Stimulated activated CD8-positive, alpha-beta memory T cell treated with anti-CD3 and anti-CD28 coated beads, Interleukin-15, amount 100 ng/mL, for 4 hours (primary cell): ENCODE measurements around the gene RNU6-1.

ENCODE experiments used
- DNase-seq, 2 donors: peaks; one replicate each; pipeline ENCODE4 v3.0.0-alpha.2; 2020; ENCODE audit warnings: low read depth in 2 of 2

The RNU6-1 gene

DNA sequence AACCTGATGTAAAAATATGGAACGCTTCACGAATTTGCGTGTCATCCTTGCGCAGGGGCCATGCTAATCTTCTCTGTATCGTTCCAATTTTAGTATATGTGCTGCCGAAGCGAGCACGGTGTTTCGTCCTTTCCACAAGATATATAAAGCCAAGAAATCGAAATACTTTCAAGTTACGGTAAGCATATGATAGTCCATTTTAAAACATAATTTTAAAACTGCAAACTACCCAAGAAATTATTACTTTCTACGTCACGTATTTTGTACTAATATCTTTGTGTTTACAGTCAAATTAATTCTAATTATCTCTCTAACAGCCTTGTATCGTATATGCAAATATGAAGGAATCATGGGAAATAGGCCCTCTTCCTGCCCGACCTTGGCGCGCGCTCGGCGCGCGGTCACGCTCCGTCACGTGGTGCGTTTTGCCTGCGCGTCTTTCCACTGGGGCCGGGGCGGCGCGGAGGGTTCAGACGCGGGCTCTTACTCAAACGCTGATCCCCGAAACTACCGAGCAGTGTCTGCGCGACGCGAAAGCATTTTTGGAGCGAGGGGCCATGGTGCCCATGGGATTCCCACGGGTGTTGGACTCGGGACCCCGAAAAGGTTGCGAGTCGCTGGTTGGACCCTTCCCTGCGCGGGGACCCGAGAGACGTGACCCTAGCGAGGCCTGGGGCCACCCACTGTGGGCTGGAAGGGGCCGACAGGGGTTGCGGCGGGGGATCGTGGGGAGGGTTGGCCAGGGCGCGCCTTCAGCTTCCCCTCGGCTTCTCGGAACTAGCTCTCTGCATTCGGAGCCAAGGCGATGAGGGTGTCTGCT lies at the start of gene RNU6-1:
RNU6-1 (minus strand) TSS at position 117 of the 820 bp plus-strand sequence.
- peak; percentile 92 for DNase-seq

- no peak for DNase-seq
Measured at GRCh38 chr15:67887776-67888175, 47.9 kb upstream of the RNU6-1 start.

- no peak for DNase-seq
Measured at GRCh38 chr15:67885861-67886260, 46.0 kb upstream of the RNU6-1 start.

GRCh38 chr15:67885175-67885523 lies 45.3 kb upstream of the RNU6-1 start:
- DNase-seq = no peak

DNA sequence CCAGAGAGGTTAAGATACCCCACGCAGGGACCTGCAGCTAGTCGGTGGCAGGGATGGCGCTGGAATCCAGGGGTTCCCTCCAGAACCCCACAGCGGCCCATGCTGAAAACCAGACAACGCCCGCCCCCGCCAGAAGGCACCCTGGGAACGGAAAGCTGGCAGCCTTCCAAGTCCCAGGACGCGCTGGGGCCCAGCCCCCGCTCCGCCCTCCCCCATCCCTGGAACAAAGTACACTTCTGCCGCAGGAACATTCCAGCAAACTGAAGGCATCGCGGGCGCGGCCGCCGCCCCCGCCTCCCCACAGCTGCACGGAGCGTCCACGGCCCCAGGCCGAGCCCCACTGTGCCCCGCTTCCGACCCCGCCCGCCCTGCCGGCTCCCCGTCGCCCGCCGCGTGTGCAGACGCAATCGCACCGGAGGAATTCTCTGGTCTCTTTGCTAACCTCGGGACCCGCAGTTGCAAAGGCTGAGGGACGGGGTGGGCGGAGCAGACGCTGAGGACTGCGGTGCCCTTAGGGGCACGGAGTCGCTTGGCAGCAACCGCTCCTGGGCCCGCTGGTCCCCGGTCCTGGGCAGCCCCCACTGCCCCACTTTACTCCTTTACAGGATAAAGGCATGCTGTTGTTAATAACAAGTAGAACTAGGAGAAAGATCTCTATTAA lies 44.8 kb upstream of the RNU6-1 start:
- peak; percentile 19 to 34 for DNase-seq

DNA sequence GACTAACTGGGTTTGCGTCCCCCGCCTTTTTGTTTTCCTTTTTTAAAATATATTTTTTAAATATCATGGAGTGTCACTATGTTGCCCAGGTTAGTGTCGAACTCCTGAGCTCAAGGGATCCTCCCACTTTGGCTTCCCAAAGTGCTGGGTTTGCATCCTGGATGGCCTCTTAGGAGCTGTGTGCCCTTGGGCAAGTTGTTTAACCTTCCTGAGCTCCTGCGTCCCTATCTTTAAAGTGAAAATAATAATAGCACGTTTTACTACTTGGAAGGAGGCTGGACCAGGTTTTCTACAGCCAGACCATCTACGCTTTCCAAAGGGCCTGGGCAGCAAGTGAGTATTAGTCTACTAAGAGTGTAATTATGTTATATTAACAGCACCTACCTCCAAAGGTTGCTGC lies 44.2 kb upstream of the RNU6-1 start:
- no peak for DNase-seq

GRCh38 chr15:67883234-67883773 lies 43.5 kb upstream of the RNU6-1 start:
- DNase-seq = no peak

DNA sequence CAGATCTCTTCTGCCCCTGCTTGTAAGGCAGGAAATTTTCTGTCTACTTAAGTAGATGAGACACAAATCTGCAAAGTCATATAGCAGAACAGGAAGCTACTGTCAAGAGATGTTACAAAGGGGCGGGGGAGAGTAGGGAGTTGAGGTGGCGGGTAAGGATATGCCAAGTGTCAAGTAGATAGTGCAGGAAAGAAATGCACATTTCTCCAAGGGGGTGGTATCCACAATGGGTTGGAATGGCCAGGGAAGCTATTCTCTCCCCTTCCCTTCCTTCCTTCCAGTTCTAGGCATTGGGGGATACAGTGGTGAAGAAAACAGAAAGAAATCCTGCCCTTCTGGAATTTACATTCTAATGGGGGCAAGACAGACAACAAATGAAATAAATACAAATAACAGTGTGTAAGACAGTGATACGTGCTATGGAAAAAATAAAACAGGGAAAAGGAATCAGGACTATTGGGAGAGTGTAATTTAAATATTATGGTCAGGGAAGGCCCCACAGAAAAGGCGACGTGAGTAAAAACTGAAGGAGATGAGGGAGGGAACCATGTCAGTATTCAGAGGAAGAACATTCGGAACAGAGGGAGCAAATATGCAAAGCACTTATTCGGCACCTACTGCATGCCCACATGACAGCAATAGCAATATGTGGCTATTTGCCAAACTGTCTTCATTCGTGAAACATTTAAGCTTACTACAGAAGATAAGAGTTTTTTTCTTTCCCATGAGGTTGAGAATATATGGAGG lies 42.8 kb upstream of the RNU6-1 start:
- DNase-seq = no peak

GRCh38 chr15:67880651-67881182 lies 40.9 kb upstream of the RNU6-1 start:
- DNase-seq = no peak

- DNase-seq = no peak
Measured at GRCh38 chr15:67879440-67880129, 39.7 kb upstream of the RNU6-1 start.

DNA sequence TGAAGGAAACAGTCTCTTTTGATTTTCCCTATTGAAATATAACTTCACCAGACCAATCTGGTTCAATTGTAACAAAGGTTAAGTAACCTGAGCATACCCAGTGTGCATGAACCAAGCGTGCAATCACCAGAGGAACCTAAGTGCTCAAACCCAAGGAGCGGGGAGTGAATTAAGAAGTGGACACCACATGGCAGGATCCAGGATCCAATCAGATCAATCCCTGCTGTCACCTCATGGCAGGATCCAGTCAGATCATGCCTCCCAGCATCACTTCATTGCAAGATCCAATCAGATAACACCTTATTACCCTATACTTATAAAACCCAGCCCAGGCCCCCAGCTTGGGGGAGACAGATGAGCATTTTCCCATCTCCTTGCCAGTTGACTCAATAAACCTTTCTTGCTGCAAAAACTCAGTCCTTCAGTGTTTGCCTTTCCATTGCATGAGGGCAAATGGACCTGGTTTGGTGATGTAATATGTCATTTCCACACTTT lies 38.9 kb upstream of the RNU6-1 start:
- DNase-seq = no peak

- DNase-seq = no peak
Measured at GRCh38 chr15:67873777-67874176, 33.9 kb upstream of the RNU6-1 start.

- no peak for DNase-seq
Measured at GRCh38 chr15:67870868-67871408, 31.1 kb upstream of the RNU6-1 start.

- DNase-seq = no peak
Measured at GRCh38 chr15:67869701-67870100, 29.9 kb upstream of the RNU6-1 start.

- no peak for DNase-seq
Measured at GRCh38 chr15:67865766-67866165, 25.9 kb upstream of the RNU6-1 start.

GRCh38 chr15:67865331-67865730 lies 25.5 kb upstream of the RNU6-1 start:
- DNase-seq = no peak

DNA sequence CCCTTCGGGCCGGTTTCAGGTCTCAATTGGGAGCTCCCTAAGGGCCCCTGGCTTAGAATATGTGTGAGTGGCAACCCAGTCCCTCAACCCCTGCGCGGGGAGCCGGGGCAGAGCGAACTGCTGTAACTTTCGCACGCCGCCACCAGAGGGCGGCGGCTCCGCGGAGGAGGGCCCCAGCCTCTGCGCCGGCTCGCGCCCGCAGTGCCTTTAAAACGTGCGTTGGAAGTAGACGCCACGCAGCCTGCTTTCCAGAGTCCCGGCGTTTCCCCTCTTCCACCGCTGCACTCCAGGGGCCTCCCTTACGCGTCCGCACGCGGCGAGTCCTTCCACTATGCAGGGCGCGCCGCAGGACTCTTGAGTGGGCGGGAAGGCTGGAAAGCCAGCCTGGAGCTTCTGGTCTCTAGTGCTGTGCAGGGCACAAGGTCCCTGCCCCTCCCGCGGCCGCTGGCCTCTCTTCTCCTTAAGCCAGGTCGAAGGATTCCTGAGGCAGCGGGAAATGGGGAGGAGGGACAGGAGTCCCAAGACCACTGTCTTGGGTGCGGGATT lies 23.7 kb upstream of the RNU6-1 start:
- peak; percentile 37 for DNase-seq

- no peak for DNase-seq
Measured at GRCh38 chr15:67862750-67863441, 23.1 kb upstream of the RNU6-1 start.

DNA sequence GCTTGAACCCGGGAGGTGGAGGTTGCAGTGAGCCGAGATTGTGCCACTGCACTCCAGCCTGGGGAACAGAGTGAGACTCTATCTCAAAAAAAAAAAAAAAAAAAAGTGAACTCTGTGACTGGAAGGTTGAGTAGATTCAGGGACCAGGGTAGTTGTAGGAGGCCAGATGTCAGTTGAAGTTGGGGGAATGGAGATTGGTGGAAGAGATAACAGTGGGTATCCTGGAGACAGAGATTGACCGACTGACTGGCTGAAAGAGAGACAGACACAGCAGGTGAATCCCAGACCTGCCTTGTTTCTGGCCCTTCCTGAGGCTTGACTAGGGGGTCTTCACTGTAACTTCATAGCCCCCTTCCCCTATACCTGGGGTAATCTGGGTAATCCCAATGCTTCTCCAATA lies 22.1 kb upstream of the RNU6-1 start:
- DNase-seq = no peak

GRCh38 chr15:67859331-67859946 lies 19.6 kb upstream of the RNU6-1 start:
- DNase-seq = no peak
